DND-41 (cell line): ENCODE measurements around the gene CDH20.

Experiments
- CTCF ChIP-seq: IDR thresholded peaks from 2 replicates; pipeline ENCODE4 v1.5.1; 2012; ENCODE audit warnings: borderline replicate concordance, low read length, moderate library complexity, mild to moderate bottlenecking; ENCODE audit not compliant: poor library complexity, severe bottlenecking; ENCODE audit errors: extremely low read depth
- EZH2 ChIP-seq: IDR thresholded peaks from 3 replicates; pipeline ENCODE4 v1.6.1; 2012; ENCODE audit warnings: borderline replicate concordance, low read depth, mild to moderate bottlenecking, moderate library complexity, low read length, inconsistent platforms; ENCODE audit not compliant: severe bottlenecking

- TF ChIP-seq CTCF (peak; percentile 88), EZH2 (no peak)
Observed at GRCh38 chr18:61322265-61322873, 10.9 kb upstream of the CDH20 start.
